GM12801 (cell line): Measurements from ENCODE around the gene MYOZ3.

Experiments used
- TF ChIP-seq, protein P1 (sequence below): IDR thresholded peaks from one replicate; pipeline ENCODE4 v1.5.1; 2011; ENCODE audit warnings: control low read depth; ENCODE audit not compliant: insufficient read length; ENCODE audit errors: extremely low read depth

MYOZ3 gene

DNA sequence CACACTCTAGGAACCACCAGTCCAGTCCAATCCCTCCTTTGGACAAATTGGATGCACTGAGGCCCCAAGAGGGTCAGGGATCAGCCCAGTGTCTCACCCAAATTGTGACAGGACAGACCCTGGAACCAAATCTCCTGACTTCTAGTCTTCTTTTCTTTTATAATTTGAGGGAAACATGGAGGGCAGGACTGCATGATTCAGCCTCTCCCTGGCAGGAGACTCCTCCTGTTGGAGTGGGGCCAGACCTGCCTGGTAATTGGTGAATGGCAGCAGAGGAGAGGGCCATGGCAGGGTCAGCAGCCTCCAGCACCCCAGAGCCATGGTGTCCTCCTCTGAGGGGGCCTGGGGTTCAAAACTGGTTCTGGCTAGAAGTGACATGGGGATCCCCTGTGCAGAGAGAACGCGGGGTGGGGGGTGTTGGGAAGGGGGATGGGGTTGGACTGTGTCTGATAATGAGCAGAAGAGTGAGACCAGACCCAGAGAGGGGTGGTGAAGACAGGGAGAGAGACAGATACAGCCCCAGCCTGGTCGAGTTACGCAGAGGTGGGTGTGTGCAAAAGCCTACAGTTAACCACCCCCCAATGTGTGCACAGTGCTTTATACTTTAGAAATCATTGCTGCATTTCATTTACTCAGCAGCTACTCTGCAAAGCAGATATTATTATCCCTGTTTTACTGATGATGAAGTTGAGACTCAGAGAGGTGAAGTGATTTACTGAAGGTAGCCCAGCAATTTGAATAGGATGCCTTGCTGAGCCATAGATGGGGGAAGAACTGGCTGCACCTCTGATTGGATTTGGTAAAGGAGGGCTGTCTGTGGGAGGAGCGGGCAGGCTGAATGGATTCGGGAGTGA, 24.4 kb upstream of the MYOZ3 start:
- TF ChIP-seq, protein P1, sequence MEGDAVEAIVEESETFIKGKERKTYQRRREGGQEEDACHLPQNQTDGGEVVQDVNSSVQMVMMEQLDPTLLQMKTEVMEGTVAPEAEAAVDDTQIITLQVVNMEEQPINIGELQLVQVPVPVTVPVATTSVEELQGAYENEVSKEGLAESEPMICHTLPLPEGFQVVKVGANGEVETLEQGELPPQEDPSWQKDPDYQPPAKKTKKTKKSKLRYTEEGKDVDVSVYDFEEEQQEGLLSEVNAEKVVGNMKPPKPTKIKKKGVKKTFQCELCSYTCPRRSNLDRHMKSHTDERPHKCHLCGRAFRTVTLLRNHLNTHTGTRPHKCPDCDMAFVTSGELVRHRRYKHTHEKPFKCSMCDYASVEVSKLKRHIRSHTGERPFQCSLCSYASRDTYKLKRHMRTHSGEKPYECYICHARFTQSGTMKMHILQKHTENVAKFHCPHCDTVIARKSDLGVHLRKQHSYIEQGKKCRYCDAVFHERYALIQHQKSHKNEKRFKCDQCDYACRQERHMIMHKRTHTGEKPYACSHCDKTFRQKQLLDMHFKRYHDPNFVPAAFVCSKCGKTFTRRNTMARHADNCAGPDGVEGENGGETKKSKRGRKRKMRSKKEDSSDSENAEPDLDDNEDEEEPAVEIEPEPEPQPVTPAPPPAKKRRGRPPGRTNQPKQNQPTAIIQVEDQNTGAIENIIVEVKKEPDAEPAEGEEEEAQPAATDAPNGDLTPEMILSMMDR: no peak

DNA sequence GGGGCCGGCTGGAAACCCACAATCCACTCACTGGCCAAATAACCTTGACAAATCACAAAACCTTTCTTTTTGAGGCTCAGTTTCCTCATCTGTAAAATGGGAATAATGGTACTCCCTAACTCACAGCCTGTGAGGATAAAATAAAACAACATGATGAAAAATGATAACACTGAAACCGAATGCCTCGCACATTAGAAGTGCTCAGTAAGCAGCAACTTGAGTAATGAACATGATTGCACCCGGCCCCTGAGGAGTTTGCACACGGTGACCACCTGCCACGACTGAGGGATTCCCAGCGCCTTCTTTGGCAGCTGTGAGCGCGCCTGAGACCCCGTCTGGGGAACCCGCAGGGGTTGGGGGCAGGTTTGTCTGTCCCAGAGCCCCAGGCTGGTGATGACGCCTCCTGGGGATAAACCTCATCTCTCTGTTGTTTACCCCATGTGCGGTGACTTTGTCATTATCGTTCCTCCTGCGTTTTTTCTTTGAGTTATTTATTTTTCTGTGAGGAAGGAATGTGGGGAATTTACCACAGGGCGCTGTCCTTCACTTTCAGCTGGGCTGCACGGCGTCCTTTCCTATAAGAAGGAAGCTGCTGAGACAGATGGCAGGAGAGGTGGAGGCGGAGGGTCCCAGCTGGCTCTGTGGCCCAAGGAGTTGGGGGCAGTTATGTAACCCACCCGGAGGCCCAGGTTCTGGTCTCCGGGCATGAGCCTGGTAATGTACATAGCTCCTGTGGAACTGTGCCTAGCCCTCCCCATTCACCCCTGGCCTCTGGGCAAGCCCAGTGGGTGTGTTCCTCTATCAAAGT, 23.6 kb upstream of the MYOZ3 start:
- TF ChIP-seq, protein P1: no peak

DNA sequence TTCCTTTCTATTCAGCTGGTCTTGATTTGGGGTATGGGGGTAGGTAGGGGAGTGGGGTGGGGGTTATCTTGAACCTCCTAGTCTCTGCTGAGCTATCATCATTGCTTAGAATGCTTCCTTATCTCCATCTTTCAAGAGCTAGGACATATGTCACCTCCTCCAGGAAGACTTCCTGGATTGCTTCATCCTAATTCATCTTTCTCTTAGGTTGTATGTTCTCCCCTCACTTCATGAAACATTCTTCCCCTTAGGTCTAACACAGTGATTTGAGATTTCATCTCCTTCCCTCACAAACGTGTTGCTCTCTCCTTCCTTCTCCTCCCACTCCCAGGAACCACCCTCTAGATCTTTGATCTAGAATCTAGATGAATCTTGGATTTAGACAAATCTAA, 23.0 kb upstream of the MYOZ3 start:
- TF ChIP-seq, protein P1: no peak

DNA sequence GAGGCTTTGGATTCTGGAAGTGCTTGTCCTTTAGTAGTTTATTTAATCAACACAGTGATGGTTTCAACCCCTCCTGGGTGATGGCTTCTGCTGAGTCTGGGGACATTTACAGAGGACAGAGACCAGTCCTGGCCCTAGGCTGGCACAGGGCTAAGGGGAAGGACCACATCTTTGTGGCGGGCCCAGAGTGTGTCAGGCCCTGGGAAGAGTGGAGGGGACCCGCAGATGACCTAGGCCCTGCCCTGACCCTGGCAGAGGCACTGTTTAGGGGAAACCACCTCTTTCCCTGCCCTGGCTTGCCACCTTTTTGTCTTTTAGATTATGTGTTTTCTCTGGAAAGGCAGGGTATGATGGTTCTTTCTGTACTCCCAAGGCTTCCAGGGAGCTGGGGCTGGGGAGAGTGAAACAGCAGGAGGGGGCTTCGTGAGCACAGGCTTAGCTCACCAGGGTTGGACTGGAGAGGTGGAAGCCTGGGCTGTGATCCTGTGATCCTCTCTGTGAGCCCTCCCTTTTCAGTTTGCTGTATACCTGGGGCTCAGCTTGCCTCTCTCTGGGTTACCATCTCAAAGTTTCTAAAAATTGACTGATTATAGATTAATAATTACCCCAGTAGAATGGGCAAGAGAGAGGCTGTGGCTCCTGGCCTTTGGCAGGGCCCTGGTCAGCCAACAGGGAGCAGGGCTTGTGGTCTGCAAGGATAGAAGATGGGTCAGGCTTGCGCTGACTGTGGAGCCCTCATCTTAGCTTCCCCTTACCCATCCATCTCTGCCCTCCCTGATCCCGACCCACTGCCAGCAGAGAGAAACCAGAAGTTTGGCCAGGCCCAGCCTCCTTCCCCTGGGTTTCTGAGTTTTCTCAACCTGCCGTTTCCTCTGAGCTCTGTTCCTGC, 22.3 kb upstream of the MYOZ3 start:
- TF ChIP-seq, protein P1: no peak

DNA sequence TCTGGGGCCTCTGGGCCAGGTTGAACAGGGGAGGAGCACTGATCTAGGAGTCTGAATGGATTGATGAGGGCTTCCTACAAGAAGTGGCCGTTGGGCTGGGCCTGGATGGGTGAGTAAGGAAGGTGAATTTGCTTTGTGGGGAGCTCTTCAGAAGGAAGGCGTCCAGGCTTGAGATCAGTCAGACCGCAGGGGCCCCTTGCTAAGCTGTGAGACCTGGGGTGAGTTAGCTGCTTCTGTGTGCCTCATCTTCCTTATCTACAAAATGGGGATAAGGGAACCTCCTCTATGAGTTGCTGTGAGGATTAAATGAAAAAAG, 21.7 kb upstream of the MYOZ3 start:
- TF ChIP-seq, protein P1: no peak

DNA sequence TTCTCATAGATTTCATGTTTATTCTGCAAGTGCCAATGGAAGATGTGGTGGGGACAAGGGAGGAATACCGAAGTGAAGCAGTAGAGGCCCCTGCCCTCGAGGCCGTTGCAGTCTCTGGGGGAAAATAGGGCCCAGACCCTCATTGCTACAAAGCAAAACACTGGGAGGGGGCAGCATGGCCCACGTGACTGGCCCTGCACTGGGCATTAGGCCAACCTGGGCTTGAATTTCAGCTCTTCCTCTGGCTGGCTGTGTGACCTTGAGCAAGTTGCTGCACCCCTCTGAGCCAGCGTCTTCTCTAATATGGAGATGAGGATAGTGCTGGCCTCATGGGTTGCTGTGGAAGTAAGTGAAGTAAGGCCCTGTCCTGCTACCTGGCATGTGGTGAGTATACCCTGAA, 21.3 kb upstream of the MYOZ3 start:
- TF ChIP-seq, protein P1: no peak
